H1 (cell line): ENCODE results near the gene RGMB. TPM values are rescaled to one million over a fixed set of nuclear protein-coding genes. Genes with fewer than 3 reads are reported as not detected.

ENCODE experiments used
- CTCF ChIA-PET: fragments of 300-600 bp; sonication (Branson Sonifier 250); formaldehyde crosslinking; loops from one replicate; lab custom pipeline; 2021; ENCODE audit not compliant: partially characterized antibody; lab: Charles Lee
- POLR2A ChIA-PET: fragments of 300-600 bp; sonication (Branson Sonifier 250); formaldehyde crosslinking; loops from one replicate; lab custom pipeline; 2021; ENCODE audit warnings: inconsistent platforms; ENCODE audit not compliant: partially characterized antibody; lab: Charles Lee
- DNase-seq, 2 experiments: peaks; one replicate each; pipeline versions ENCODE4 v3.0.0 to v3.0.0-alpha.2; 2010 to 2022; ENCODE audit warnings: low spot score in 2 of 2, low read depth in 1 of 2, mixed read lengths in 1 of 2
- FAIRE-seq: peaks from 2 replicates; lab custom pipeline; 2011; peaks lifted over from hg19 to GRCh38; lab: Jason Lieb, UNC
- H2AFZ ChIP-seq: 2 replicates; pipeline ENCODE4 v1.8.1; 2012; ENCODE audit warnings: low read length, inconsistent platforms
- H2AK5ac ChIP-seq: 2 replicates; pipeline ENCODE4 v1.6.1; 2013; ENCODE audit warnings: low read depth, low read length
- H2BK120ac ChIP-seq: replicated peaks from 2 replicates; pipeline ENCODE3; 2013; ENCODE audit warnings: low read depth, low read length, inconsistent platforms
- H2BK12ac ChIP-seq: 2 replicates; pipeline ENCODE4 v1.6.1; 2013; ENCODE audit warnings: low read depth, low read length
- H2BK15ac ChIP-seq: 2 replicates; pipeline ENCODE4 v1.6.1; 2013; ENCODE audit warnings: low read length
- H2BK20ac ChIP-seq: 2 replicates; pipeline ENCODE4 v1.6.1; 2013; ENCODE audit warnings: low read length
- H2BK5ac ChIP-seq: 2 replicates; pipeline ENCODE4 v1.6.1; 2013; ENCODE audit warnings: low read depth, low read length
- H3K14ac ChIP-seq: 2 replicates; pipeline ENCODE4 v1.6.1; 2013; ENCODE audit warnings: inconsistent platforms; ENCODE audit not compliant: insufficient read length
- H3K18ac ChIP-seq: 2 replicates; pipeline ENCODE4 v1.6.1; 2013; ENCODE audit warnings: low read length; ENCODE audit errors: extremely low read depth
- H3K23ac ChIP-seq: 2 replicates; pipeline ENCODE4 v1.6.1; 2013; ENCODE audit warnings: inconsistent platforms; ENCODE audit not compliant: insufficient read length
- H3K23me2 ChIP-seq: 2 replicates; pipeline ENCODE4 v1.6.1; 2013; ENCODE audit warnings: low read depth, low read length
- H3K27ac ChIP-seq: 2 replicates; pipeline ENCODE4 v1.6.1; 2011; ENCODE audit warnings: low read depth, low read length, inconsistent platforms
- H3K27me3 ChIP-seq, 4 experiments: replicated peaks in 1 of 4; 1 replicate in 1 of 4; 2 replicates in 3 of 4; pipeline versions ENCODE4 v1.6.1 to v1.8.1; 2011 to 2013; ENCODE audit warnings: low read length in 3 of 4, mild to moderate bottlenecking in 3 of 4, inconsistent platforms in 2 of 4, mixed read lengths in 2 of 4, moderate library complexity in 1 of 4; ENCODE audit not compliant: control insufficient read depth in 3 of 4, insufficient read depth in 3 of 4; ENCODE audit errors: extremely low read depth in 1 of 4
- H3K36me3 ChIP-seq, 4 experiments: 2 replicates each; pipeline versions ENCODE4 v1.6.1 to v1.8.1; 2011 to 2013; ENCODE audit warnings: mild to moderate bottlenecking in 4 of 4, low read length in 3 of 4, moderate library complexity in 2 of 4, control low read depth in 1 of 4, inconsistent platforms in 1 of 4; ENCODE audit not compliant: insufficient read depth in 4 of 4, control insufficient read depth in 2 of 4
- H3K4ac ChIP-seq: replicated peaks from 2 replicates; pipeline ENCODE3; 2013; ENCODE audit warnings: low read length, low read depth, mixed read lengths, inconsistent platforms; ENCODE audit not compliant: insufficient read length
- H3K4me1 ChIP-seq, 4 experiments: replicated peaks in 1 of 4; 1 replicate in 1 of 4; 2 replicates in 3 of 4; pipeline versions ENCODE4 v1.6.1 to v1.8.1; 2011 to 2013; ENCODE audit warnings: low read length in 3 of 4, inconsistent platforms in 2 of 4, mixed read lengths in 1 of 4; ENCODE audit not compliant: insufficient read depth in 4 of 4, control insufficient read depth in 3 of 4
- H3K4me2 ChIP-seq, 2 experiments: 2 replicates each; pipeline versions ENCODE4 v1.6.1 to v1.8.1; 2011 to 2013; ENCODE audit warnings: low read depth in 2 of 2, low read length in 2 of 2, control low read depth in 1 of 2, inconsistent platforms in 1 of 2, mild to moderate bottlenecking in 1 of 2; ENCODE audit not compliant: insufficient read depth in 1 of 2
- H3K4me3 ChIP-seq, 4 experiments: fragments of 200-600, 300-600 bp in 1 of 4; sonication (generic), shearing (Covaris generic), sonication (Bioruptor Twin) in 1 of 4; 2 replicates each; pipeline versions ENCODE4 v1.5.1 to v1.8.1; 2011 to 2016; ENCODE audit warnings: low read length in 4 of 4, low read depth in 3 of 4, control low read depth in 2 of 4, inconsistent platforms in 2 of 4, mild to moderate bottlenecking in 2 of 4, mixed read lengths in 1 of 4, moderate library complexity in 1 of 4; ENCODE audit not compliant: insufficient read depth in 2 of 4; ENCODE audit errors: extremely low read depth in 1 of 4
- H3K56ac ChIP-seq: replicated peaks from 2 replicates; pipeline ENCODE3; 2013; ENCODE audit warnings: low read depth, mild to moderate bottlenecking, mixed read lengths, low read length, inconsistent platforms; ENCODE audit not compliant: insufficient read length
- H3K79me1 ChIP-seq: 2 replicates; pipeline ENCODE4 v1.6.1; 2013; ENCODE audit warnings: low read depth, low read length, control low read depth
- H3K79me2 ChIP-seq, 2 experiments: 2 replicates each; pipeline versions ENCODE4 v1.6.1 to v1.8.1; 2012 to 2013; ENCODE audit warnings: low read length in 2 of 2, mild to moderate bottlenecking in 2 of 2, inconsistent platforms in 1 of 2; ENCODE audit not compliant: insufficient read depth in 2 of 2, control insufficient read depth in 1 of 2
- H3K9ac ChIP-seq, 4 experiments: replicated peaks in 1 of 4; 1 replicate in 1 of 4; 2 replicates in 3 of 4; pipeline versions ENCODE4 v1.6.1 to v1.8.1; 2011 to 2013; ENCODE audit warnings: low read depth in 3 of 4, low read length in 3 of 4, control low read depth in 2 of 4, mild to moderate bottlenecking in 2 of 4, moderate library complexity in 2 of 4, inconsistent platforms in 1 of 4; ENCODE audit errors: extremely low read depth in 1 of 4
- H3K9me3 ChIP-seq, 2 experiments: 2 replicates each; pipeline versions ENCODE4 v1.6.1 to v1.8.1; 2012 to 2013; ENCODE audit warnings: mild to moderate bottlenecking in 2 of 2, moderate library complexity in 2 of 2, control low read depth in 1 of 2, inconsistent platforms in 1 of 2, low read depth in 1 of 2, low read length in 1 of 2, mixed read lengths in 1 of 2; ENCODE audit not compliant: insufficient read depth in 2 of 2
- H4K20me1 ChIP-seq, 2 experiments: replicated peaks in 1 of 2; 2 replicates each; pipeline versions ENCODE3 to v1.8.1; 2011 to 2013; ENCODE audit warnings: inconsistent platforms in 2 of 2, low read length in 2 of 2, mild to moderate bottlenecking in 1 of 2; ENCODE audit not compliant: insufficient read depth in 2 of 2, control insufficient read depth in 1 of 2
- H4K5ac ChIP-seq: 2 replicates; pipeline ENCODE4 v1.6.1; 2013; ENCODE audit warnings: low read length, low read depth, mixed read lengths, inconsistent platforms; ENCODE audit not compliant: insufficient read length
- H4K8ac ChIP-seq: 2 replicates; pipeline ENCODE4 v1.8.0; 2013; ENCODE audit warnings: mild to moderate bottlenecking, moderate library complexity, low read length, inconsistent platforms; ENCODE audit not compliant: insufficient read depth; ENCODE audit errors: extremely low read depth
- H4K91ac ChIP-seq: replicated peaks from 2 replicates; pipeline ENCODE3; 2013; ENCODE audit warnings: low read length, mixed read lengths, inconsistent platforms; ENCODE audit not compliant: insufficient read length
- CBX8 ChIP-seq: fragments of 300-800, 300-1000 bp; sonication (generic); IDR thresholded peaks from 2 replicates; pipeline ENCODE4 v1.7.1; 2016; ENCODE audit warnings: low read depth, low read length, borderline replicate concordance
- CHD2 ChIP-seq: IDR thresholded peaks from 2 replicates; pipeline ENCODE4 v1.6.1; 2012; ENCODE audit warnings: low read length, improper control_type of control experiment
- CREB1 ChIP-seq: IDR thresholded peaks from 2 replicates; pipeline ENCODE4 v1.6.1; 2012; ENCODE audit warnings: inconsistent platforms
- GTF2F1 ChIP-seq: IDR thresholded peaks from 2 replicates; pipeline ENCODE4 v1.6.1; 2012; ENCODE audit warnings: low read depth, low read length, improper control_type of control experiment, borderline replicate concordance
- HDAC6 ChIP-seq: IDR thresholded peaks from one replicate; pipeline ENCODE4 v1.7.1; 2012; ENCODE audit warnings: low read depth, mild to moderate bottlenecking, inconsistent platforms, low read length, moderate library complexity
- PHF8 ChIP-seq: fragments of 200-600 bp; sonication (generic); conservative IDR thresholded peaks from 2 replicates; pipeline ENCODE4 v1.7.1; 2012; ENCODE audit warnings: low read depth, mild to moderate bottlenecking, inconsistent platforms, low read length, moderate library complexity
- POLR2A ChIP-seq, 2 experiments: IDR thresholded peaks; 1 replicate in 1 of 2; 2 replicates in 1 of 2; pipeline ENCODE4 v1.6.1; 2011; ENCODE audit warnings: low read depth in 2 of 2, low read length in 2 of 2, mild to moderate bottlenecking in 2 of 2; ENCODE audit errors: control extremely low read depth in 1 of 2
- RNF2 ChIP-seq: fragments of 200-900, 300-1000 bp; sonication (generic); IDR thresholded peaks from 2 replicates; pipeline ENCODE4 v1.7.1; 2016; ENCODE audit warnings: borderline replicate concordance, low read depth, mild to moderate bottlenecking, antibody characterized with exemption, low read length; ENCODE audit not compliant: poor library complexity, severe bottlenecking; ENCODE audit errors: missing control alignments
- SRF ChIP-seq: IDR thresholded peaks from 2 replicates; pipeline ENCODE4 v1.6.1; 2011; ENCODE audit warnings: mild to moderate bottlenecking, low read depth, low read length, moderate library complexity
- SUZ12 ChIP-seq: fragments of 200-600 bp; sonication (generic); IDR thresholded peaks from 2 replicates; pipeline ENCODE4 v1.6.1; 2012; ENCODE audit warnings: mild to moderate bottlenecking, inconsistent platforms, low read length, moderate library complexity, mixed read lengths
- WGBS, 2 experiments: shearing (Covaris generic) in 1 of 2; methylation state at CpG; one replicate each; pipeline versions ENCODE4 v1.1.6 to v1.1.7; 2013 to 2015; ENCODE audit warnings: low lambda C conversion rate in 2 of 2, mixed read lengths in 2 of 2, inconsistent platforms in 1 of 2, low coverage in 1 of 2, missing lambda C conversion rate in 1 of 2; ENCODE audit not compliant: insufficient replicate concordance in 2 of 2, insufficient coverage in 1 of 2, insufficient read length in 1 of 2; ENCODE audit errors: extremely low coverage in 1 of 2, missing lambda C conversion rate in 1 of 2; 5-methylcytosine and 5-hydroxymethylcytosine counted together
- polyA plus RNA-seq, 7 experiments: library from polyadenylated mRNA; depleted of rRNA in 3 of 7; stranded (reverse) in 5 of 7; unstranded in 2 of 7; fragments of >200 nt in 5 of 7; fragments of 200-250 nt in 2 of 7; gene quantifications; 1 replicate in 5 of 7; 2 replicates in 1 of 7; 4 replicates in 1 of 7; pipeline versions ENCODE4 v1.2.1 to v1.2.3, GENCODE V29; 2011 to 2013; ENCODE audit warnings: missing spikeins in 2 of 7, mixed read lengths in 2 of 7
- total RNA-seq: library from RNA; stranded (reverse); fragmentation: NEBNext Ultra II Directional; extraction: Animal tissue kit (Norgen Biotek cat#: 25700); gene quantifications from 2 replicates; pipeline ENCODE4 v1.2.1, GENCODE V29; 2021

The RGMB gene
- total and polyA plus RNA-seq, 2 of the 8 experiments (the other 6 are each of a cell fraction or from before 2014, with no cell fraction given) = 11.7 to 27.0 TPM

DNA sequence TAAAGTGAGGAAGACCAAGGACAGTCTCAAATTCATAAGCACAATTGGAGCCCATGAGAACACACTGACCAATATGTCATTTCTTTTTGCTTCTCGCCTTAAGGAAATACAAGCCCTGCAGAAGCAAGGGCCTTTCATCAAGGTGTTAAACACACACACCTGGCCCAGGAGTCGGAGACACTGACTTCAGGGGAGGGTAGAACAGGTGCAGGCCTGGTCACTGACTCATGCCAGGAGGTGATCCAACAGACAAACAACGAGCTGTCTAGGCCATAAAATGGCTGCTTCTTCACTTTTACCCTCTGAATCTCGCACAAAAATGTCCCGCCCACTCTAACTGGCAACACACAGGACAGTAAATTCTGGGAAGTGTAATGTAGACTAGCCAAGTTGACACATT is 62.7 kb downstream of the RGMB start:
- Histone ChIP-seq H2BK20ac (no peak overlapping the region), H3K27me3 (no peaks in the 10 kb centered on the region), H4K5ac (no peak overlapping the region), H3K79me2 (no peaks in the 10 kb centered on the region), H3K4me2 (no peak overlapping the region), H2AFZ (no peak overlapping the region), H3K14ac (no peak overlapping the region), H3K9ac (no peak overlapping the region), H3K56ac (no peak overlapping the region), H3K27ac (no peak overlapping the region), H3K23ac (no peak overlapping the region), H3K4me3 (no peak overlapping the region), H4K91ac (no peak overlapping the region), H2BK120ac (no peak overlapping the region), H3K4ac (no peak overlapping the region), H3K36me3 (no peaks in the 10 kb centered on the region), H3K9me3 (no peaks in the 10 kb centered on the region; a peak in 1 of 4 replicates), H3K4me1 (no peaks in the 10 kb centered on the region), H2AK5ac (no peak overlapping the region), H4K8ac (no peak overlapping the region), H2BK15ac (no peak overlapping the region), H4K20me1 (no peaks in the 10 kb centered on the region), H3K18ac (no peak overlapping the region), H3K23me2 (no peaks in the 10 kb centered on the region), H2BK12ac (no peak overlapping the region), H3K79me1 (no peaks in the 10 kb centered on the region), H2BK5ac (no peak overlapping the region)
- CTCF ChIA-PET = interaction anchor here (0.6 kb wide), 1 partner anchor 447 kb away, joined by 3 read pairs; no protein-coding TSS in a partner anchor
- no peak for TF ChIP-seq CBX8
- TF ChIP-seq POLR2A (IDR thresholded peaks at IDR 0.05; ENCODE audit: control extremely low read depth in 1 of 2, low read depth in 2 of 2, low read length in 2 of 2) = no peak
- TF ChIP-seq HDAC6 = no peak
- TF ChIP-seq RNF2 = no peak
- TF ChIP-seq SUZ12 = no peak
- TF ChIP-seq GTF2F1 = no peak
- no peak for TF ChIP-seq CHD2
- no peak for TF ChIP-seq PHF8
- no peak for TF ChIP-seq SRF
- TF ChIP-seq CREB1 = no peak
- POLR2A ChIA-PET = no interaction called here
- FAIRE-seq (no peak), DNase-seq (no peak)
- 90% methylated on average over 5 of the region's 5 CpGs; no CpG with 5 or more reads in 1 of the 2 experiments for WGBS, 2 experiments
